Muscle of leg (tissue), 11 donors: ENCODE results near the gene RPL18. TPM values are rescaled to one million over a fixed set of nuclear protein-coding genes. Genes with fewer than 3 reads are reported as not detected.
"Not testable (repeated sequence)": the region's sequence is repeated elsewhere in the genome, so short reads cannot be mapped to it uniquely, and the experiment has no call there.

ENCODE experiments used
- DNase-seq: peaks from one replicate; pipeline ENCODE4 v3.0.0; 2013
- H3K27ac ChIP-seq: one replicate; pipeline ENCODE4 v1.5.1; 2013; ENCODE audit warnings: mild to moderate bottlenecking, low read length, control low read depth
- H3K27me3 ChIP-seq: one replicate; pipeline ENCODE4 v1.6.1; 2013; ENCODE audit warnings: low read length; ENCODE audit not compliant: control insufficient read depth, insufficient read depth
- H3K36me3 ChIP-seq: one replicate; pipeline ENCODE4 v1.6.1; 2013; ENCODE audit warnings: low read length; ENCODE audit not compliant: control insufficient read depth, insufficient read depth
- H3K4me1 ChIP-seq: one replicate; pipeline ENCODE4 v1.6.1; 2013; ENCODE audit warnings: low read length; ENCODE audit not compliant: control insufficient read depth, insufficient read depth
- H3K4me3 ChIP-seq: one replicate; pipeline ENCODE4 v1.5.1; 2013; ENCODE audit warnings: low read length, control low read depth
- H3K9me3 ChIP-seq: replicated peaks from 2 replicates; pipeline ENCODE4 v1.6.1; 2013; ENCODE audit warnings: low read depth, low read length; ENCODE audit not compliant: control insufficient read depth
- WGBS: methylation state at CpG from one replicate; pipeline ENCODE4 v1.1.5; 2013; ENCODE audit warnings: missing lambda C conversion rate; ENCODE audit not compliant: insufficient coverage; 5-methylcytosine and 5-hydroxymethylcytosine counted together
- polyA plus RNA-seq, 8 donors: library from polyadenylated mRNA; unstranded; fragments of 120-200 nt; gene quantifications; one replicate each; pipeline versions ENCODE4 v1.2.1 to v1.2.3, GENCODE V29; 2013; ENCODE audit warnings: inconsistent platforms in 1 of 8, low replicate concordance in 1 of 8; ENCODE audit not compliant: insufficient read length in 8 of 8, insufficient read depth in 1 of 8
- total RNA-seq: library from RNA; stranded (reverse); fragments of 120-200 nt; gene quantifications from one replicate; pipeline ENCODE4 v1.2.4, GENCODE V29; 2013

The RPL18 gene
- total and polyA plus RNA-seq, 9 donors: 1,793 to 2,914 (median 1,904) TPM

GRCh38 chr19:48660852-48661710, 42.1 kb upstream of the RPL18 start:
- Histone ChIP-seq H3K9me3 (no peaks in the 10 kb centered on the region), H3K36me3 (no peaks in the 10 kb centered on the region), H3K4me3 (no peak overlapping the region), H3K27ac (peak overlapping the region; percentile 65), H3K4me1 (peaks cover 15% of the 10 kb centered on the region), H3K27me3 (no peaks in the 10 kb centered on the region)
- DNase-seq: peak; percentile 91
- 81% methylated on average over 28 of the region's 35 CpGs for WGBS

DNA sequence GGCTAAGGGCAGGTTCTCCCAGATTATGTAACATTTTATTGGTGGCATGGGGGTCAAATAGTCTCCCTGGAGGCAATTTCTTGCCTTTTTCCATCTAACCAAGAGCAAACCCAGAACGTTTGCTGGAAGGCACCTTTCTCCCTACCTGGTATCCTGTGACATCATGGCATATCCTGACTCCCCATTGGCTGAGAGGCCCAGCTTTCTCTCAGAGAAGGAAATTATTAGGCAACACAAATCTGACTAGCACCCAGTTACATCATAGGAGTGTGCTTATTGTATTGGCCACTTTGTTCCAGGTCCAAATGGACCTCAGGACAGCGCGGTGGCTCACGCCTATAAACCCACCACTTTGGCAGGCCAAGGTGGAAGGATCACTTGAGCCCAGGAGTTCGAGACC, 40.8 kb upstream of the RPL18 start:
- Histone ChIP-seq H3K4me1 (peaks cover 18% of the 10 kb centered on the region), H3K27ac (no peak overlapping the region), H3K36me3 (no peaks in the 10 kb centered on the region), H3K4me3 (no peak overlapping the region), H3K9me3 (no peaks in the 10 kb centered on the region), H3K27me3 (no peaks in the 10 kb centered on the region)
- WGBS: 25% methylated on average over 1 of the region's 5 CpGs
- no peak for DNase-seq

DNA sequence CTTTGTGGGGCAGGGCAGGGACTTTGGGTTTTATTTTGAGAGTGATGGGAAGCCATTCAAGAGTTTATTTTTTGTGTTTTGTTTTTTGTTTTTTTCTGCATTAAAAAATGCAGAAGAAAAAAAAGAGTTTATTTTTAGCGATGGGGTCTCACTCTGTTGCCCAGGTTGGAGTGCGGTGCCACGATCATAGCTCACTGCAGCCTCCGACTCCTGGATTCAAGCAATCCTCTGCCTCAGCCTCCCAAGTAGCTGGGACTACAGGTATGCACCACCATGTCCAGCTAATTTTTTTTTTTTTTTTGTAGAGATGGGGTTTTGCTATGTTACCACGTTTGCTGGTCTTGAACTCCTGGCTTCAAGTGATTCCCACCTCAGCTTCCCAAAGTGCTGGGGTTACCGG, 39.5 kb upstream of the RPL18 start:
- no peaks in the 10 kb centered on the region for H3K36me3 ChIP-seq
- H3K27ac ChIP-seq: no peak overlapping the region
- peaks cover 26% of the 10 kb centered on the region for H3K4me1 ChIP-seq
- no peaks in the 10 kb centered on the region for H3K27me3 ChIP-seq
- 80% methylated on average over 1 of the region's 6 CpGs for WGBS
- no peak for DNase-seq
- no peak overlapping the region for H3K4me3 ChIP-seq
- no peaks in the 10 kb centered on the region for H3K9me3 ChIP-seq

GRCh38 chr19:48657828-48658227, 38.9 kb upstream of the RPL18 start:
- not testable (repeated sequence) for H3K36me3 ChIP-seq, H3K27ac ChIP-seq, H3K27me3 ChIP-seq, H3K4me3 ChIP-seq, H3K9me3 ChIP-seq, DNase-seq
- 80% methylated on average over 1 of the region's 5 CpGs for WGBS
- peaks cover 26% of the 10 kb centered on the region for H3K4me1 ChIP-seq

- Histone ChIP-seq H3K4me1 (peaks cover 26% of the 10 kb centered on the region), H3K4me3 (no peak overlapping the region), H3K9me3 (no peaks in the 10 kb centered on the region), H3K27me3 (no peaks in the 10 kb centered on the region), H3K27ac (peak overlapping the region; percentile 55), H3K36me3 (no peaks in the 10 kb centered on the region)
- WGBS: 32% methylated on average over 11 of the region's 16 CpGs
- peak; percentile 77 for DNase-seq
Measured at GRCh38 chr19:48656840-48657474, 38.0 kb upstream of the RPL18 start.

GRCh38 chr19:48654299-48655059, 35.5 kb upstream of the RPL18 start:
- Histone ChIP-seq H3K27me3 (no peaks in the 10 kb centered on the region), H3K27ac (peak overlapping the region; percentile 47), H3K4me1 (peaks cover 20% of the 10 kb centered on the region), H3K36me3 (no peaks in the 10 kb centered on the region), H3K9me3 (no peaks in the 10 kb centered on the region), H3K4me3 (no peak overlapping the region)
- DNase-seq: peak; percentile 70
- 18% methylated on average over 6 of the region's 11 CpGs for WGBS

DNA sequence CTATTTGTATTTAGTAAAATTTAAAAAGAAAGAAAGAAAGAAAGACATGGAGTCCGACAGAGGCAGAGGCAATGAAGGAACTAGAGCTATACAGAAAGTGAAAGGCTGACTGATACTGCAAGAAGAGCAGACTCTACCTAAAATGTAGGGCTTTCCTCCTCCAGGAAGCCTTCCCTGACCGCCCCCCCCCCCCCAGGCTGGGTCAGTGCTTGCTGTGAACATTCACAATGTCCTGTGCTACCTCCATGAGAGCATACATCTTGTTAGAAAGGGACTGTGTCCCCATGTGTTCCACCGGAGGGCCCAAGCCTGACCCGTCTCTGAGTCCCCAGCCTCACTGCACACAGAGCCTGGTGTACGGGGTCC, 32.7 kb upstream of the RPL18 start:
- WGBS: 79% methylated on average over 3 of the region's 5 CpGs
- H3K27ac ChIP-seq: no peak overlapping the region
- no peaks in the 10 kb centered on the region for H3K36me3 ChIP-seq
- DNase-seq: no peak
- H3K9me3 ChIP-seq: no peaks in the 10 kb centered on the region
- peaks cover 30% of the 10 kb centered on the region for H3K4me1 ChIP-seq
- H3K27me3 ChIP-seq: no peaks in the 10 kb centered on the region
- H3K4me3 ChIP-seq: no peak overlapping the region

DNA sequence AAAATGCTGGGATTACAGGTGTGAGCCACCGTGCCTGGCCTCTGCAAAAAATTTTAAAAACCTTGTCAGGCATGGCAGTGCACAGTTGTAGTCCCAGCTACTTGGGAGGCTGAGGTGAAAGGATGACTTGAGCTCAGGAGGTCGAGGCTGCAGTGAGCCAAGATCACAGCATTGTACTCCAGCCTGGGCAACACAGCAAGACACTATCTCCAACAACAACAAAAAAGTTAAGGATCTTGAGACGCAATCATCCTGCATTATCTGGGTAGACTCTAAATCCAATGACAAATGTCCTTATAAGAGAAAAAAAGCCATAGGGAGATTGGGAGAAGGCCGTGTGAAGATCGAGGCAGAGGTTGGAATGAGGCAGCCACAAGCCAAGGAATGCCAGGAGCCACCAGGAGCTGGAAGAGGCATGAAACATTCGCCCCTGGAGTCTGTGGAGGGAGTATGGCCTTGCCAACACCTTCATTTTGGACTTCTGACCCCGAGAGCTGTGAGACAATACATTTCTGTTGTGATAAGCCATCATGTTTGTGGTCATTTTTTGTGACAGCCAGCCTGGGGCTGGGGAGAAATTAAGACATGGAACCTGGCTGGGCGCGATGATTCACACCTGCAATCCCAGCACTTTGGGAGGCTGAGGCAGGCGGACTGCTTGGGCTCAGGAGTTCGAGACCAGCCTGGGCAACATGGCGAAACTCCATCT, 32.1 kb upstream of the RPL18 start:
- Histone ChIP-seq H3K4me3 (no peak overlapping the region), H3K4me1 (peaks cover 31% of the 10 kb centered on the region), H3K9me3 (no peaks in the 10 kb centered on the region), H3K36me3 (no peaks in the 10 kb centered on the region), H3K27me3 (no peaks in the 10 kb centered on the region), H3K27ac (no peak overlapping the region)
- WGBS: 85% methylated on average over 7 of the region's 12 CpGs
- DNase-seq: no peak

DNA sequence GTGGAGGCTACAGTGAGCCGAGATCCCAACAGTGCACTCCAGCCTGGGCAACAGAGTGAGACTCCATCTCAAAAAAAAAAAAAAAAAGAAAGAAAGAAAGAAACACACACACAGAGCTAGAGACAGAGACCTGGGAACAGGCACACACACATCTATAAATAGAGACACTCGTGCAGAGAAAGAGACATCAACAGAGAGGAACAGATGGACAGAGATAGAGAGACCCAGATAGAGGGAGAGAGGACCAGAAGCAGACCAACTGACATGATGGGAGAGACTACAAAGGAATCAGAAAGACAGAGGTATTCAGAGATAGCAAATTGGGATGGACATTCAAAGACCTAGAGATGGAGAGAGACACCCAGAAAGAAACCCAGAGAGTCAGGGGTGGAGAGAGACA, 29.2 kb upstream of the RPL18 start:
- H3K27ac ChIP-seq: no peak overlapping the region
- no peaks in the 10 kb centered on the region for H3K9me3 ChIP-seq
- H3K4me3 ChIP-seq: no peak overlapping the region
- no peaks in the 10 kb centered on the region for H3K27me3 ChIP-seq
- DNase-seq: no peak
- no CpG with 5 or more reads among the region's 2 CpGs for WGBS
- peaks cover 42% of the 10 kb centered on the region for H3K4me1 ChIP-seq
- no peaks in the 10 kb centered on the region for H3K36me3 ChIP-seq
